Transverse colon (tissue), 4 donors: Measurements from ENCODE around the gene ADK.

Source experiments
- EP300 ChIP-seq: sonication (generic); formaldehyde crosslinking; IDR thresholded peaks from one replicate; pipeline ENCODE4 v1.6.1; 2017; ENCODE audit warnings: antibody characterized with exemption, low read depth
- POLR2A ChIP-seq: fragments of 450-650 bp; IDR thresholded peaks from one replicate; pipeline ENCODE4 v1.6.1; 2016; ENCODE audit warnings: antibody characterized with exemption, mild to moderate bottlenecking, moderate library complexity
- POLR2AphosphoS5 ChIP-seq, 3 donors: sonication (generic); formaldehyde crosslinking; IDR thresholded peaks; one replicate each; pipeline ENCODE4 v1.6.1; 2016; ENCODE audit warnings: antibody characterized with exemption in 3 of 3
- TF ChIP-seq, protein P1 (sequence below), 5 experiments: fragments of 200-600 bp in 3 of 5; fragments of 450-650 bp in 2 of 5; sonication (generic) in 3 of 5; IDR thresholded peaks; 1 replicate in 2 of 5; 2 replicates in 3 of 5; pipeline ENCODE4 v1.5.1; 2016 to 2017; ENCODE audit warnings: antibody characterized with exemption in 5 of 5, inconsistent platforms in 3 of 5, mild to moderate bottlenecking in 2 of 5, moderate library complexity in 1 of 5

DNA sequence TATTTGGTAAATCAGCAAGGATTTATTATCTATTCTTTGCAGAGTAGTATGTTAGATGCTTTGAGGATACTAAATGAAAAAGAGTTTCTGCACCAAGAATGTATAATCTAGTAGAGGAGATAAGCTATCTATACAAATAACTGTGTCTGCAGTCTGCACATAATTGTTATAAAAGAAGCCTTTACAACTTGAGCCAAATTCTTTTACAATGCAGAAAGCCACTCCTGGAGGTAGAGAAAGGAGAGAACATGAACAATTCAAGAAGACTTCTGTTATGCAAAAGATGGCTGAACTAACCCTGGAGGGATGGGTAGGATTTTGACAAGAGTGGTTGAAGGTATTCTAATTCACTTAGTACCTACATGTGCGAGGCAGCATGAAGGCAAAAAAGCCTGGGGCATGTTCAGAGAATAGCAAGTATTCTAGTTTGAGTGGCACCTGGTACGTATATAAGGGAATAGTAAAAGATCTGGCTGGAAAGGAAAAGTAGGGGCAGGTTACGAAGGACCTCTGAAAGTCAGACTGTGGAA, 424.2 kb downstream of the ADK start:
- TF ChIP-seq POLR2AphosphoS5 (IDR thresholded peaks at IDR 0.05) = no peak
- no peak for TF ChIP-seq POLR2A
- TF ChIP-seq, protein P1, sequence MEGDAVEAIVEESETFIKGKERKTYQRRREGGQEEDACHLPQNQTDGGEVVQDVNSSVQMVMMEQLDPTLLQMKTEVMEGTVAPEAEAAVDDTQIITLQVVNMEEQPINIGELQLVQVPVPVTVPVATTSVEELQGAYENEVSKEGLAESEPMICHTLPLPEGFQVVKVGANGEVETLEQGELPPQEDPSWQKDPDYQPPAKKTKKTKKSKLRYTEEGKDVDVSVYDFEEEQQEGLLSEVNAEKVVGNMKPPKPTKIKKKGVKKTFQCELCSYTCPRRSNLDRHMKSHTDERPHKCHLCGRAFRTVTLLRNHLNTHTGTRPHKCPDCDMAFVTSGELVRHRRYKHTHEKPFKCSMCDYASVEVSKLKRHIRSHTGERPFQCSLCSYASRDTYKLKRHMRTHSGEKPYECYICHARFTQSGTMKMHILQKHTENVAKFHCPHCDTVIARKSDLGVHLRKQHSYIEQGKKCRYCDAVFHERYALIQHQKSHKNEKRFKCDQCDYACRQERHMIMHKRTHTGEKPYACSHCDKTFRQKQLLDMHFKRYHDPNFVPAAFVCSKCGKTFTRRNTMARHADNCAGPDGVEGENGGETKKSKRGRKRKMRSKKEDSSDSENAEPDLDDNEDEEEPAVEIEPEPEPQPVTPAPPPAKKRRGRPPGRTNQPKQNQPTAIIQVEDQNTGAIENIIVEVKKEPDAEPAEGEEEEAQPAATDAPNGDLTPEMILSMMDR (IDR thresholded peaks at IDR 0.05) = no peak
- TF ChIP-seq EP300 = no peak
